Right atrium auricular region (tissue), 2 donors: Measurements from ENCODE around the gene ZNF438. TPM values are rescaled to one million over a fixed set of nuclear protein-coding genes. Genes with fewer than 3 reads are reported as not detected.

Experiments used
- DNase-seq: peaks from one replicate; pipeline ENCODE4 v3.0.0-alpha.2; 2019; ENCODE audit warnings: low spot score
- H3K27ac ChIP-seq, 2 donors: fragments of 200-600 bp; sonication (generic); 1 replicate in 1 of 2; 2 replicates in 1 of 2; pipeline ENCODE4 v1.5.1; 2016 to 2019
- H3K27me3 ChIP-seq, 2 donors: fragments of 200-600 bp; sonication (generic); one replicate each; pipeline versions ENCODE4 v1.5.1 to v1.6.0; 2017 to 2019
- H3K36me3 ChIP-seq: fragments of 200-600 bp; sonication (generic); one replicate; pipeline ENCODE4 v1.5.1; 2016
- H3K4me1 ChIP-seq, 2 donors: fragments of 200-600 bp; sonication (generic); one replicate each; pipeline versions ENCODE4 v1.5.1 to v1.6.0; 2017 to 2019
- H3K4me3 ChIP-seq, 2 donors: fragments of 200-600 bp; sonication (generic); 1 replicate in 1 of 2; 2 replicates in 1 of 2; pipeline ENCODE4 v1.5.1; 2017 to 2019; ENCODE audit warnings: mild to moderate bottlenecking in 1 of 2, moderate library complexity in 1 of 2
- H3K9me3 ChIP-seq, 2 donors: fragments of 200-600 bp; sonication (generic); one replicate each; pipeline ENCODE4 v1.5.1; 2019
- CTCF ChIP-seq, 2 donors: fragments of 200-600 bp; sonication (generic); IDR thresholded peaks; one replicate each; pipeline ENCODE4 v1.5.1; 2019; ENCODE audit warnings: antibody characterized with exemption in 2 of 2
- total RNA-seq, 2 donors: library from RNA; depleted of rRNA; stranded (reverse); fragments of >200 nt; gene quantifications; one replicate each; pipeline ENCODE4 v1.1.0, GENCODE V29; 2016

ZNF438 gene
- total RNA-seq, 2 donors from 2014 or later, result 13.4 to 14.5 TPM

- no peak for TF ChIP-seq CTCF (IDR thresholded peaks at IDR 0.05)
- no peaks in the 10 kb centered on the region for H3K36me3 ChIP-seq
- peaks cover 0 to 39% of the 10 kb centered on the region in 2 donors for H3K4me1 ChIP-seq
- H3K27me3 ChIP-seq, result no peaks in the 10 kb centered on the region
- peak overlapping the region in 1 of 2 donors; percentile 54 for H3K27ac ChIP-seq
- H3K4me3 ChIP-seq, result no peak overlapping the region
- H3K9me3 ChIP-seq, result peaks cover 0 to 6% of the 10 kb centered on the region in 2 donors
- DNase-seq, result no peak
These were observed 38.5 kb downstream of the ZNF438 start for GRCh38 chr10:30993155-30993554.

GRCh38 chr10:30992681-30993080, 39.0 kb downstream of the ZNF438 start:
- Histone ChIP-seq H3K4me1 (peaks cover 0 to 42% of the 10 kb centered on the region in 2 donors), H3K9me3 (peaks cover 0 to 6% of the 10 kb centered on the region in 2 donors), H3K4me3 (no peak overlapping the region), H3K36me3 (no peaks in the 10 kb centered on the region), H3K27me3 (no peaks in the 10 kb centered on the region), H3K27ac (peak overlapping the region; percentile 45 to 54)
- no peak for DNase-seq
- TF ChIP-seq CTCF (IDR thresholded peaks at IDR 0.05), result no peak

- peaks cover 0 to 51% of the 10 kb centered on the region in 2 donors for H3K4me1 ChIP-seq
- H3K27ac ChIP-seq, result peak overlapping the region; percentile 51 to 83
These were observed 40.0 kb downstream of the ZNF438 start for GRCh38 chr10:30991647-30992011.

GRCh38 chr10:30990971-30991646, 40.6 kb downstream of the ZNF438 start:
- no peak overlapping the region for H3K4me3 ChIP-seq
- peaks cover 0 to 56% of the 10 kb centered on the region in 2 donors for H3K4me1 ChIP-seq
- peaks cover 0 to 6% of the 10 kb centered on the region in 2 donors for H3K9me3 ChIP-seq
- no peak for TF ChIP-seq CTCF (IDR thresholded peaks at IDR 0.05)
- no peaks in the 10 kb centered on the region for H3K36me3 ChIP-seq
- peak overlapping the region; percentile 51 to 83 for H3K27ac ChIP-seq
- no peak for DNase-seq
- no peaks in the 10 kb centered on the region for H3K27me3 ChIP-seq

More at GRCh38 chr10:30991647-30992011, 40.0 kb downstream of the ZNF438 start:
- TF ChIP-seq CTCF (IDR thresholded peaks at IDR 0.05), result no peak
- Histone ChIP-seq H3K27me3 (no peaks in the 10 kb centered on the region), H3K36me3 (no peaks in the 10 kb centered on the region), H3K4me3 (no peak overlapping the region), H3K9me3 (peaks cover 0 to 6% of the 10 kb centered on the region in 2 donors)
- DNase-seq, result no peak

GRCh38 chr10:30990351-30990750, 41.3 kb downstream of the ZNF438 start:
- H3K27me3 ChIP-seq, result no peaks in the 10 kb centered on the region
- H3K4me1 ChIP-seq, result peaks cover 0 to 64% of the 10 kb centered on the region in 2 donors
- H3K36me3 ChIP-seq, result no peaks in the 10 kb centered on the region
- no peak for TF ChIP-seq CTCF (IDR thresholded peaks at IDR 0.05)
- H3K9me3 ChIP-seq, result peaks cover 0 to 5% of the 10 kb centered on the region in 2 donors
- H3K27ac ChIP-seq, result peak overlapping the region in 1 of 2 donors; percentile 83
- no peak overlapping the region for H3K4me3 ChIP-seq
- DNase-seq, result no peak
